Stimulated activated memory B cell treated with anti-CD40 and anti-IgM and Interleukin-4, amounts not matched to agents 10 μg/mL and 1 μg/mL and 100 μg/mL, for 72 hours (primary cell): Measurements from ENCODE around the gene EIF5A.

Experiments
- ATAC-seq: fragments of 150-1000 bp; cut with Tn5 transposase; 2 replicates; pipeline ENCODE4 v1.10.0; 2021
- H3K27ac Mint-ChIP-seq: one replicate; pipeline ENCODE4 v1.8.0; 2022; ENCODE audit warnings: mild to moderate bottlenecking, mixed read lengths
- H3K27me3 Mint-ChIP-seq: one replicate; pipeline ENCODE4 v1.8.0; 2022; ENCODE audit warnings: mixed read lengths
- H3K36me3 Mint-ChIP-seq: one replicate; pipeline ENCODE4 v1.8.0; 2022; ENCODE audit warnings: mixed read lengths
- H3K4me1 Mint-ChIP-seq: one replicate; pipeline ENCODE4 v1.8.0; 2022; ENCODE audit warnings: mixed read lengths
- H3K4me3 Mint-ChIP-seq: one replicate; pipeline ENCODE4 v1.8.0; 2022; ENCODE audit warnings: mild to moderate bottlenecking, moderate library complexity, mixed read lengths
- H3K9me3 Mint-ChIP-seq: one replicate; pipeline ENCODE4 v1.8.0; 2022; ENCODE audit warnings: mixed read lengths

The EIF5A gene

DNA sequence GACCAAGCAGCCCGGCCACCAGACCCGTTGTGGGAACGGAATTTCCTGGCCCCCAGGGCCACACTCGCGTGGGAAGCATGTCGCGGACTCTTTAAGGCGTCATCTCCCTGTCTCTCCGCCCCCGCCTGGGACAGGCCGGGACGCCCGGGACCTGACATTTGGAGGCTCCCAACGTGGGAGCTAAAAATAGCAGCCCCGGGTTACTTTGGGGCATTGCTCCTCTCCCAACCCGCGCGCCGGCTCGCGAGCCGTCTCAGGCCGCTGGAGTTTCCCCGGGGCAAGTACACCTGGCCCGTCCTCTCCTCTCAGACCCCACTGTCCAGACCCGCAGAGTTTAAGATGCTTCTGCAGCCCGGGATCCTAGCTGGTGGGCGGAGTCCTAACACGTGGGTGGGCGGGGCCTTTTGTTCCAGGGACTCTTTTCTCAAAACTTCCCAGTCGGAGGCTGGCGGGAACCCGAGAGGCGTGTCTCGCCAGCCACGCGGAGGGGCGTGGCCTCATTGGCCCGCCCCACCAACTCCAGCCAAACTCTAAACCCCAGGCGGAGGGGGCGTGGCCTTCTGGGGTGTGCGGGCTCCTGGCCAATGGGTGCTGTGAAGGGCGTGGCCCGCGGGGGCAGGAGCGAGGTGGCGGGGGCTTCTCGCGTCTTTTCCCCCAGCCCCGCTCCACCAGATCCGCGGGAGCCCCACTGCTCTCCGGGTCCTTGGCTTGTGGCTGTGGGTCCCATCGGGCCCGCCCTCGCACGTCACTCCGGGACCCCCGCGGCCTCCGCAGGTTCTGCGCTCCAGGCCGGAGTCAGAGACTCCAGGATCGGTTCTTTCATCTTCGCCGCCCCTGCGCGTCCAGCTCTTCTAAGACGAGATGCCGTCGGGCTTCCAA is 26.1 kb upstream of the EIF5A start, which contains the start of gene SLC2A4:
TSS of gene SLC2A4 (plus strand) at position 645 of the 879 bp plus-strand sequence. CDS start at position 862, 217 bp downstream.
- peak within 1 kb of the TSS; percentile 0 for H3K27ac Mint-ChIP-seq
- peak within 1 kb of the TSS; percentile 86 for H3K4me3 Mint-ChIP-seq
- no peaks in the 10 kb centered on the region for H3K9me3 Mint-ChIP-seq
- ATAC-seq = peak; percentile 86
- H3K4me1 Mint-ChIP-seq = peaks cover 39% of the 10 kb centered on the region
- H3K27me3 Mint-ChIP-seq = peaks cover 40% of the 10 kb centered on the region
- no peaks in the 10 kb centered on the region for H3K36me3 Mint-ChIP-seq

- Mint-ChIP-seq H3K36me3 (no peaks in the 10 kb centered on the region), H3K27me3 (peaks cover 48% of the 10 kb centered on the region), H3K4me1 (peaks cover 39% of the 10 kb centered on the region), H3K27ac (peak overlapping the region; percentile 0), H3K9me3 (no peaks in the 10 kb centered on the region), H3K4me3 (peak overlapping the region; percentile 86)
- ATAC-seq = no peak
Measured at GRCh38 chr17:7281953-7282751, 25.3 kb upstream of the EIF5A start.

- no peak overlapping the region for H3K27ac Mint-ChIP-seq
- H3K4me3 Mint-ChIP-seq = no peak overlapping the region
- H3K27me3 Mint-ChIP-seq = peaks cover 55% of the 10 kb centered on the region
- no peaks in the 10 kb centered on the region for H3K9me3 Mint-ChIP-seq
- ATAC-seq = no peak
- H3K36me3 Mint-ChIP-seq = no peaks in the 10 kb centered on the region
- peaks cover 39% of the 10 kb centered on the region for H3K4me1 Mint-ChIP-seq
Measured at GRCh38 chr17:7282752-7283321, 24.6 kb upstream of the EIF5A start.

- Mint-ChIP-seq H3K27ac (no peak overlapping the region), H3K4me1 (peaks cover 39% of the 10 kb centered on the region), H3K36me3 (no peaks in the 10 kb centered on the region), H3K9me3 (no peaks in the 10 kb centered on the region), H3K4me3 (no peak overlapping the region), H3K27me3 (peaks cover 63% of the 10 kb centered on the region)
- ATAC-seq = no peak
Measured at GRCh38 chr17:7283471-7284216, 23.8 kb upstream of the EIF5A start.

GRCh38 chr17:7284911-7285310 is 22.5 kb upstream of the EIF5A start:
- H3K27ac Mint-ChIP-seq = no peak overlapping the region
- ATAC-seq = no peak
- H3K4me3 Mint-ChIP-seq = no peak overlapping the region
- peaks cover 68% of the 10 kb centered on the region for H3K27me3 Mint-ChIP-seq
- H3K9me3 Mint-ChIP-seq = no peaks in the 10 kb centered on the region
- H3K36me3 Mint-ChIP-seq = no peaks in the 10 kb centered on the region
- peaks cover 38% of the 10 kb centered on the region for H3K4me1 Mint-ChIP-seq

DNA sequence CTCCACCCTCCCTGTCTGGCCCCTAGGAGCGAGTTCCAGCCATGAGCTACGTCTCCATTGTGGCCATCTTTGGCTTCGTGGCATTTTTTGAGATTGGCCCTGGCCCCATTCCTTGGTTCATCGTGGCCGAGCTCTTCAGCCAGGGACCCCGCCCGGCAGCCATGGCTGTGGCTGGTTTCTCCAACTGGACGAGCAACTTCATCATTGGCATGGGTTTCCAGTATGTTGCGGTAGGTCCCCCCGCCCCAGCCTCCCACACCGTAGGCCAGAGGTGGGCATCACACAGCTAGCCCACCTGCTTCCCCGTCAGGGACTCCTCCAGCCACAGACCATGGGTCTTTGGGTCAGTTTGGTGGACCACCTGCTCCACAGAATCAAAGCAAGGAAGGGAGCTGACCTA is 21.7 kb upstream of the EIF5A start:
- H3K9me3 Mint-ChIP-seq = no peaks in the 10 kb centered on the region
- H3K4me1 Mint-ChIP-seq = peaks cover 30% of the 10 kb centered on the region
- H3K4me3 Mint-ChIP-seq = no peak overlapping the region
- no peaks in the 10 kb centered on the region for H3K36me3 Mint-ChIP-seq
- peaks cover 75% of the 10 kb centered on the region for H3K27me3 Mint-ChIP-seq
- H3K27ac Mint-ChIP-seq = no peak overlapping the region
- no peak for ATAC-seq

DNA sequence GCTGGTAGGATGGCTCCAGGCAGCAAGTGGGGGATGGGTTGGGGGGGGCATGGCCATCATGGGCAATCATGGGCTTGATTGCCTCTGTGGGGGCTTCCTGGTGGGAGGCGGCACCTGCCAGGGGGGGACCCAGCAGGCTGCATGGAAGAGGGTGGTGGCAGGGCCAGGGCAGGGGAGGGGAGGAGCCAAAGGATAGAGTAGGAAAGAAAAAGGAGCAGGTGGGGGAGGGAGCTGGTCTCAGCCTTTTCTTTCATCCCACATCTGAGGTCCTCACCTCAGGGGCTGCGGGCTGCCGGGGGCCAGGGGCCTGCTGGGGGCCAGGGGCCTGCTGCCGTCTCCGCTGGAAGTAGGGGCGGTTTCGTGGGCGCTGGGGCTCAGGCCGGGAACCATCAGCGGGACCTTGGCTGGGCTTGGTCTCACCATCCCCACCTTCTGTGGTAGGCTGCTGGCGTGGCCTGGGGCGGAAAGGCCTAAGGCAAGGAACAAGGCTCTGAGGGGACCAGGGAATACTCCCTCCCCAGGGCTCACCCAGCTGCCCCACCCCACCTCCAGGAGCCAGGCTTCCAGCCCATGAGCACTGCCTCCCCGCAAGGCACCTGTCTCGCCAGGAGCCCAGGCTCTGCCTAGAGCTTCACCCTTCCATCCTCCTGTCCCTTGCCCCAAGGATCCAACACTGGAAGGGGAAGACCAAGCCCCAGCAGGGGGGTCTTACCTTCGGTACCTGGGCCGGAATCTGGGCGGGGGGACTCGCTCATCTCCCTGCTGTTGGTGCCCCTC is 18.0 kb upstream of the EIF5A start:
- no peaks in the 10 kb centered on the region for H3K4me1 Mint-ChIP-seq
- ATAC-seq = no peak
- no peaks in the 10 kb centered on the region for H3K9me3 Mint-ChIP-seq
- no peak overlapping the region for H3K4me3 Mint-ChIP-seq
- peaks cover 76% of the 10 kb centered on the region for H3K27me3 Mint-ChIP-seq
- no peaks in the 10 kb centered on the region for H3K36me3 Mint-ChIP-seq
- H3K27ac Mint-ChIP-seq = no peak overlapping the region

DNA sequence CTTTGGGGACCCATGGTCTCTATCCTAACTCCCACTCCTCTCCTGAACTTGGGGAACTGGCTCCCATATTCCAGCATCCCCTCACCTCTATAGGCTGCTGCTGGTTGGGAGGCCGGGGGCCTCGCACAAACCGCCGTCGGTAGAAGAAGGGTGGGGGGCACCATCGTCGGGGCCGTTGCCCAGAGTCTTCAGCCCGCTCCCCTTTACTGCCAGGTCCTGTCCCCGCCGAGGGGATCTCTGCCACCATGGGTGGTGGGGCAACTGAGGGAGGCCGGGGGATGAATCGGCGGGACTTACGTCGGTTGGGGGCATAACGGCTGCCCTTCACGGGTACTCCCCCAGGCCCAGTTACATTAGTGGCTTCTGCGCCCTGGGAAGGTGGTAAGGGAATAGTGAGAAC is 17.3 kb upstream of the EIF5A start:
- Mint-ChIP-seq H3K4me1 (peaks cover 5% of the 10 kb centered on the region), H3K9me3 (no peaks in the 10 kb centered on the region), H3K4me3 (no peak overlapping the region), H3K27ac (no peak overlapping the region), H3K27me3 (peaks cover 76% of the 10 kb centered on the region), H3K36me3 (no peaks in the 10 kb centered on the region)
- ATAC-seq = no peak

- H3K27ac Mint-ChIP-seq = no peak overlapping the region
- no peak for ATAC-seq
Measured at GRCh38 chr17:7290685-7291084, 16.7 kb upstream of the EIF5A start.

DNA sequence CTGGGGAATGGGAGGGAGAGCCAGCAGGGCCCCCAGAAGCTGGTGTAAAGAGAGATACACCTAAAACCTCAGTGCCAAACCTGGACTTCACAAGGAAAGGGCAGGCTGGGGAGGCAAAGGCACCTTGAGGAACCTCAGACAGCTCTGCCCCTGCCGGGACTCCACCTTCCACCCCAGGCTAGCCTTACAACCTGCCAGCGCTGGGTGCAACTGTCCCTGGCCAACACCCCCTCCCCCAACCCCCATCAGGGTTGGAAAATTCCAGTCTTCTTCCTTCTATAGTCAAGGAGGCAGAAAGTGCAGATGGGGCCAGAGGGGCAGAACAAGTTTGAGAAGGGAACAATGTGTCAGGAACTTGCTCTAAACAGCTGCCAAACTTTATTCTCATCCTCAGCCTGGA is 15.2 kb upstream of the EIF5A start:
- H3K36me3 Mint-ChIP-seq = no peaks in the 10 kb centered on the region
- H3K27me3 Mint-ChIP-seq = peaks cover 80% of the 10 kb centered on the region

More at GRCh38 chr17:7290685-7291084, 16.7 kb upstream of the EIF5A start:
- no peak overlapping the region for H3K4me3 Mint-ChIP-seq
- H3K4me1 Mint-ChIP-seq = peaks cover 10% of the 10 kb centered on the region
- H3K9me3 Mint-ChIP-seq = no peaks in the 10 kb centered on the region
- peaks cover 78% of the 10 kb centered on the region for H3K27me3 Mint-ChIP-seq
- no peaks in the 10 kb centered on the region for H3K36me3 Mint-ChIP-seq

DNA sequence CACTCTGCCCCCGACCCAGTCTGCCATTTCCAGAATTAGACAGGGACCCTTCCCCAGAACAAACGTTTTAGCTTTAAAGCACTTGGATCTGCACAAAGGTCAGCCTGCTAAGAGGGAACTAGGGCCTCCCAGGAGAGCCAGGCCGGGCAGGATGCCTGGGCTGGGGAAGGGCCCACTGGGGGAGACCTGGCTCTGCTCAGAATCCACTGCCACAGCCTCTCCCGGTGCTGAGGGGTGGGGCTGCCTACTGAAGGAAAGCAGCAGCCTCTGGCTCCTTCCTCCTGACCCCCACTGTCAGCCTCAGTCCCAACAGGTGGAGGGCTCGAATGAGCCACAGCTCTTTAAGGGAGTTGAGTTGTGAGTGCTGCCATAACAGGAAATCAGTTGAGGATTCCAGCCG is 14.7 kb upstream of the EIF5A start:
- Mint-ChIP-seq H3K4me3 (no peak overlapping the region), H3K9me3 (no peaks in the 10 kb centered on the region), H3K27ac (no peak overlapping the region)

More for the DNA sequence above, 15.2 kb upstream of the EIF5A start:
- H3K27ac Mint-ChIP-seq = no peak overlapping the region
- no peak for ATAC-seq
- H3K9me3 Mint-ChIP-seq = no peaks in the 10 kb centered on the region
- H3K4me3 Mint-ChIP-seq = no peak overlapping the region
- H3K4me1 Mint-ChIP-seq = peaks cover 23% of the 10 kb centered on the region

DNA sequence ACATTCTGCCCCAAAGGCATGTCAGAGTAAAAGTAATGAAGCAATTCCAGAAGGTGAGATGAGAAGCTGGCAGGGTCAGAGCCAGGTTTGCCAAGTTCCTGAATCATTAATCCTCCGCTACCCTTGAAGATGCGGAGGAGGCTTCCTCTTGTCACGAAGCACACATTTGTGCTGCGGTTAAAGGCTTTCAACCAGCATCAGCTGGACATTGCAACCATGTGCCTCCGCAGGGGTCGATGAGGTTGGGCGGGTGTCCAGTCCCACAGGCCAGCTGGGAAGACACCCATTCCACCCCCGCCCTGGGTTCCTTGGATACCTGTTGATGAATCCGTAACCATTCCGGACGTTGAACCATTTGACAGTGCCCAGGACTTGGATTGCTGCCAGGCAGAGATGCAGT is 14.3 kb upstream of the EIF5A start:
- no peaks in the 10 kb centered on the region for H3K36me3 Mint-ChIP-seq
- H3K27me3 Mint-ChIP-seq = peaks cover 70% of the 10 kb centered on the region
- H3K9me3 Mint-ChIP-seq = no peaks in the 10 kb centered on the region
- H3K27ac Mint-ChIP-seq = no peak overlapping the region
- H3K4me3 Mint-ChIP-seq = peak overlapping the region; percentile 10
- no peak for ATAC-seq
- peaks cover 23% of the 10 kb centered on the region for H3K4me1 Mint-ChIP-seq

More for the DNA sequence above, 14.7 kb upstream of the EIF5A start:
- H3K27me3 Mint-ChIP-seq = peaks cover 74% of the 10 kb centered on the region
- H3K4me1 Mint-ChIP-seq = peaks cover 23% of the 10 kb centered on the region
- H3K36me3 Mint-ChIP-seq = no peaks in the 10 kb centered on the region
- no peak for ATAC-seq

GRCh38 chr17:7293816-7294613 is 13.4 kb upstream of the EIF5A start:
- no peaks in the 10 kb centered on the region for H3K36me3 Mint-ChIP-seq
- H3K4me1 Mint-ChIP-seq = peaks cover 23% of the 10 kb centered on the region
- H3K27me3 Mint-ChIP-seq = peaks cover 64% of the 10 kb centered on the region
- H3K9me3 Mint-ChIP-seq = no peaks in the 10 kb centered on the region
- no peak overlapping the region for H3K27ac Mint-ChIP-seq
- H3K4me3 Mint-ChIP-seq = no peak overlapping the region
- ATAC-seq = peak; percentile 3
